Adrenal gland (tissue), 5 donors: ENCODE measurements around the gene CTNND1.

Experiments used
- CTCF ChIP-seq, 6 experiments: fragments of 450-650 bp in 4 of 6; fragments of 200-600 bp in 2 of 6; sonication (generic) in 1 of 6; IDR thresholded peaks; 1 replicate in 5 of 6; 2 replicates in 1 of 6; pipeline versions ENCODE4 v1.5.1 to v1.8.0; 2016 to 2021; ENCODE audit warnings: antibody characterized with exemption in 6 of 6, mild to moderate bottlenecking in 2 of 6, moderate library complexity in 1 of 6
- POLR2A ChIP-seq, 2 donors: fragments of 450-650 bp; IDR thresholded peaks; one replicate each; pipeline ENCODE4 v1.6.1; 2017; ENCODE audit warnings: antibody characterized with exemption in 2 of 2, mild to moderate bottlenecking in 2 of 2, moderate library complexity in 1 of 2
- donor health status: DM: no; HTN: no; CAD: no.

GRCh38 chr11:57804466-57804865 lies 42.9 kb downstream of the CTNND1 start:
- TF ChIP-seq POLR2A (IDR thresholded peaks at IDR 0.05) (no peak), CTCF (IDR thresholded peaks at IDR 0.05) (no peak)
